GM19193 (cell line): ENCODE data around the gene ADGRG1.

Experiments used
- POLR2A ChIP-seq: IDR thresholded peaks from 4 replicates; pipeline ENCODE4 v1.6.1; 2011; ENCODE audit not compliant: insufficient read depth, insufficient read length; ENCODE audit errors: extremely low read depth

The ADGRG1 gene

GRCh38 chr16:57644383-57645014 is 16.1 kb downstream of the ADGRG1 start:
- no peak for TF ChIP-seq POLR2A

- no peak for TF ChIP-seq POLR2A
Measured at GRCh38 chr16:57645169-57645568, 16.7 kb downstream of the ADGRG1 start.

- TF ChIP-seq POLR2A, result no peak
Measured at GRCh38 chr16:57645691-57646387, 17.4 kb downstream of the ADGRG1 start.

GRCh38 chr16:57646388-57647039 is 18.1 kb downstream of the ADGRG1 start:
- no peak for TF ChIP-seq POLR2A

- TF ChIP-seq POLR2A, result no peak
Measured at GRCh38 chr16:57647136-57647875, 18.9 kb downstream of the ADGRG1 start.

GRCh38 chr16:57648125-57648524 is 19.7 kb downstream of the ADGRG1 start:
- TF ChIP-seq POLR2A, result no peak

- TF ChIP-seq POLR2A, result no peak
Measured at GRCh38 chr16:57648581-57649442, 20.4 kb downstream of the ADGRG1 start.

- TF ChIP-seq POLR2A, result no peak
Measured at GRCh38 chr16:57649443-57649751, 21.0 kb downstream of the ADGRG1 start.

- no peak for TF ChIP-seq POLR2A
Measured at GRCh38 chr16:57649846-57650245, 21.4 kb downstream of the ADGRG1 start.

GRCh38 chr16:57651344-57652333 is 23.2 kb downstream of the ADGRG1 start:
- no peak for TF ChIP-seq POLR2A

GRCh38 chr16:57652695-57653471 is 24.5 kb downstream of the ADGRG1 start:
- TF ChIP-seq POLR2A, result no peak

GRCh38 chr16:57653936-57654335 is 25.5 kb downstream of the ADGRG1 start:
- no peak for TF ChIP-seq POLR2A
